NCI-H1092 treated with DMSO at 0.1 percent for 48 hours (cell line): ENCODE measurements around the gene ESRRG.

Source experiments
- DNase-seq: peaks from one replicate; lab custom pipeline; 2025; lab: John Stamatoyannopoulos, UW

The ESRRG gene

DNA sequence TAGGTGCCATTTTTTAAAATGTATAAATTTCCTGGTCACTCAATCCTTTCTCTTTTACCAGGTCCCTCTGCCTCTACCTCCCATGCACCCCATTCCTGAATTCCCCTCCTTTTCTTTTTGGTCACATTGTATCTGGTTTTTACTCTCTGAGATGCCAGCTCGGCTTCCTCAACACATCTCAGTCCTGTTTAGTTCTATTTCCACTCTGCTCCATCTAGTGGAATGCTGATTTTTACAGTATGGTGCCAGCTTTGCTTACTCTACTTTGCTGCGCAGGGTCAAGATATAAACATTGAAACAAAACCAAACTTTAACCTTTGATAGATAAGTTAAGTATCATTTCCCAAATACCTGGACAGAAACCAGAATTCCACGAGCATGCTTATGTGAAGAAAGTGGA is 96.0 kb downstream of the ESRRG start:
- no peak for DNase-seq

DNA sequence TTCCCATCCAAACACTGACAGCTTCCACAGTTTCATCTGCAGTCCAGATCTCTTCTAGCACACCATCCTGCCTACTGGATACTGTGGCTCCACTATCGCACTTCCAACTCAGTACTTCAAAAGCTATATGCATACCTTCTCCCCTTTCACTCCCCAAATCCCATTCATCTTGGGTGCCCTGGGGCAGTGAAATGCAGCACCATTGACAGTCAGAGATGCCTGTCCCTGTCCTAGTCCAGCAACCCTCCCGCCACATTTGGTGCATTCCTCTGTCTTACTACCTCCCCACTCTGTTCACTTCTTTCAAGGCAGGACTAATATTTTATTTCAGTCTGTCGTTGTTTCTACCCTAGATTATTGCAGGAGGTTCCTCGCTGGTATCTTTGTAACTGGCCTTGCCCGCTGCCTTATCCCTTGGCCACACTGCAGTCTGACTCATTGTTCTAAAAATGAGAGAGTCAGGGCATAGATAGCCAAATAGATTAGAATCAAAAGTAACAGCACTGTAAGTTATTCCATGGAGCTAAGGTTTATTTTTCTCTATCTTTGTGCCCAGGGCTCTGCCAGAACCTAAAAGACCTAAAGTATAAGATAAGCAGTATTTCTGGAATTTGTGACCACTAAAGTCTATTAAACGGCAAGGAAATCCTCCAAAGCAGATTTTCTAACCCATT is 96.7 kb downstream of the ESRRG start:
- DNase-seq: no peak

DNA sequence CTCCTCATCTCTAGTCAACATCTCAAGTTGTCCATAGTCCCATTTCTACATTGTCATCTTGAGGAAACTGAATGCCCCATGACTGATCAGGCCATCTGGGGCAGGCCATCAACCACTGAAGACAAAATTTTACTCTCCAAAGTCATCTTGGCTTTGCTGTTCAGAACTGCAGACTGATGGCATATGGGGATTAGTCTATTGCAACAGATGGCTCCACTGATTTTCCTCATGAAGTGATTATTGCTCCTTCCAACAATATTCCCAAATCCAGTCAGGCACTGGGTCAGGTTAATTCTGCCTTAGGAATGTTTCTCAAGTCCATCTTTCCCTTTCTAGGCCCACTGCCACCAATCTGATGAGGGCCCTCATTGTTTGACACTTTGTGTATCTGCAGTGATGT is 101.7 kb downstream of the ESRRG start:
- DNase-seq: no peak

DNA sequence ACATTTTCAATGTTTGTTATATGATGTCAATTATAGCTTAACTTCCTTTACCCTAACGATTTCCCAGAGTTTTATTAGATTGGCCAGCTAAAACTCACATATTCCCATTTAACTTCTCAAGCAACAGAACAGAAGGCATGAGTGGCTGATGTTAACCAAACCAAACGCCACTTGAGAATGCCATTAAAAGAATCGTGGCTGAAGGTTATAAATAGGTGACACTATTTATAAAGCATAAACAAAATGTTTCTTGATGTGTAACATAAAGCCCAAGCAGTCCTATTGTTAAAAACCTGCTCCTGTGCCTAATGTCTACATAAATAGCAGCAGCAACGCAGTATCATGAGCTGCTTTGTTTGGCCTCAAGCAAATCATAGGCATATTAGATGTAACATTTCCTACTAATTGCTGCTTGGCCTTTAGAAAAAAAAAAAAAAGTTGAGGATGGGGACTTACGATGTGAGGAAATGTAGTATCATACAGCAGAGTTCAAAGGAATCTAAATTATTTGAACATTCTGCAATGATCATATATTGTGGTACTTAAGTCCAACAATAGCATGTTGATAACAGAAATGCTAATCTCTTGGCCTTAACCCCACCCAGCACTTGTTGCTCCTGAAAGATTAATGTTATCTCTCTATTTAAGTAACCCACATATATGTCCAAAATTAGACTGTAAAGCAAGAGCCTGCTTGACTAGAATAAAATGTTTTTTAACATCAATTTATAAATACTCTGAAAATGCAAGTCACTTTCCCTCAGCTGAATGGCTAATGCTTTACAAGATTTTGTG is 106.0 kb downstream of the ESRRG start:
- peak; percentile 19 for DNase-seq

- DNase-seq: no peak
Measured at GRCh38 chr1:216616425-216616824, 106.8 kb downstream of the ESRRG start.

GRCh38 chr1:216614011-216614934 is 109.0 kb downstream of the ESRRG start:
- DNase-seq: no peak

- no peak for DNase-seq
Measured at GRCh38 chr1:216612291-216612690, 110.9 kb downstream of the ESRRG start.

GRCh38 chr1:216607067-216607697 is 116.0 kb downstream of the ESRRG start:
- DNase-seq: no peak

- DNase-seq: peak; percentile 26
Measured at GRCh38 chr1:216606047-216606637, 117.1 kb downstream of the ESRRG start.

DNA sequence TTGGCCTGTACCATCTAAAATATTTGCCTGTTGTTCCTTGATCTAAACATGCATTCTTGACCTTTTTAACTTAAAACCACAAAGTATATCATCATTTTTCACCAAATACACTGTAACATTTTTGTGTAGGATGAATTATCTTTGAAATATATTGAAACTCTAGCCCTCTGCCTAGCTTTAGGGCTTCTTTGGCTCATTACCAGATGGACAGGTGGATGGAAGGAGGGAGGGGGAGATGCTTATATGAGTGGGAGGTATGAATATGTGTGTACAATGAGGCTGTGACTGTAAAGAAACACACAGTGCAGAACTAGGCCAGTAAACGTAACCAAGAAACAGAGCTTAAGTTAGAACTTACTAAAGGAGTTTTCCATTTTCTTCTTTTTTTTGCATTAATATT is 118.5 kb downstream of the ESRRG start:
- DNase-seq: peak; percentile 79

- DNase-seq: peak; percentile 91
Measured at GRCh38 chr1:216600730-216601609, 122.3 kb downstream of the ESRRG start.

- no peak for DNase-seq
Measured at GRCh38 chr1:216599851-216600250, 123.4 kb downstream of the ESRRG start.

DNA sequence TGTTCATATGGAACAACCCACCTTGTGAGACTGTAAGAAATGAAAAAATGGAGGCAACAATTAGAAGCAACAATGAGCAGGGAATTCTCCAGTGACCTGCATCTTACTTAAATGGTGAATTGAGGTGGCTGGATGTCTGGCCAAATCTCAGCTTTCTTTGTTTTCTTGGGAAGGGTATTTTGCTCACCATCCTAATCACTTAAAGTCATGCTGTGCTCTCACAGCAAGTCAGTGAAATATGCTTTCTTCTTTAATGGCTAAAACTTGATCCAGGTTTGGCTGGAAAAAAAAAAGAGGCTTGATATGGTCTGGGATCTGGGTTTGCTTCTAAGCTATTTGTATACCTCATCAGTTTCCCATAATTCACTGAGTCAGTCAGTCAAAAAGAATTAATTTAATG is 124.8 kb downstream of the ESRRG start:
- no peak for DNase-seq

GRCh38 chr1:216596281-216596862 is 126.9 kb downstream of the ESRRG start:
- no peak for DNase-seq

- no peak for DNase-seq
Measured at GRCh38 chr1:216587715-216588114, 135.5 kb downstream of the ESRRG start.

- DNase-seq: no peak
Measured at GRCh38 chr1:216582151-216582550, 141.1 kb downstream of the ESRRG start.

GRCh38 chr1:216580538-216581057 is 142.6 kb downstream of the ESRRG start:
- peak; percentile 98 for DNase-seq

- no peak for DNase-seq
Measured at GRCh38 chr1:216576234-216576937, 146.8 kb downstream of the ESRRG start.

DNA sequence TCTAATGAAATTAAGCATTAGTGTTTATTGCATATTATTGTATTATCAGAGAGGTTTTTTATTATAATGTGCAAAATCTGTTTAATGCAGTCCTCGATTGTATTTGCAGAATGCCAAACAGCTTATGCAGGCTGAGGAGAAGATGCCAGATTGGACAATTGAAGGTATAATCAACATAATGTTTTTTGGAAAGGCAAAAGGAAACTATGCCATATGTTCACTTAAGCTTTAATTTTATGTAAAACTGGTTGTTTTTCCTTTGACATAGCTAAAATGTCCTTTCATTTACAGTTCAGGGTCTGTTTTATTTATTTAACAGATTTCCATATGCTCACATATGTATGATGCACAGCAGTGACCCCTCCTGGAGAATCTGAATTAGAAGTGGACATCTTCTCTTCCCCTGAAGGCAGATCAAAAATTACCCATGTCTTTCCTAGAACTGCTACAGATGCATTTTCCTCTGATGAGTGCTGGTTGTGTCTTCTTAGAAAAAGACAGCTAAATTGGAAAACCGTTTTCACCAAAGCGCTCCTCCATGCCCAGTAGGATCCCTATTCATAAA is 156.5 kb downstream of the ESRRG start:
- DNase-seq: peak; percentile 26
